LNCAP (cell line): ENCODE results near the gene CALML6.

Experiments used
- TF ChIP-seq, protein P1 (sequence below): fragments of 450-650 bp; IDR thresholded peaks from 2 replicates; pipeline ENCODE4 v1.5.1; 2017; ENCODE audit warnings: mild to moderate bottlenecking

The CALML6 gene

DNA sequence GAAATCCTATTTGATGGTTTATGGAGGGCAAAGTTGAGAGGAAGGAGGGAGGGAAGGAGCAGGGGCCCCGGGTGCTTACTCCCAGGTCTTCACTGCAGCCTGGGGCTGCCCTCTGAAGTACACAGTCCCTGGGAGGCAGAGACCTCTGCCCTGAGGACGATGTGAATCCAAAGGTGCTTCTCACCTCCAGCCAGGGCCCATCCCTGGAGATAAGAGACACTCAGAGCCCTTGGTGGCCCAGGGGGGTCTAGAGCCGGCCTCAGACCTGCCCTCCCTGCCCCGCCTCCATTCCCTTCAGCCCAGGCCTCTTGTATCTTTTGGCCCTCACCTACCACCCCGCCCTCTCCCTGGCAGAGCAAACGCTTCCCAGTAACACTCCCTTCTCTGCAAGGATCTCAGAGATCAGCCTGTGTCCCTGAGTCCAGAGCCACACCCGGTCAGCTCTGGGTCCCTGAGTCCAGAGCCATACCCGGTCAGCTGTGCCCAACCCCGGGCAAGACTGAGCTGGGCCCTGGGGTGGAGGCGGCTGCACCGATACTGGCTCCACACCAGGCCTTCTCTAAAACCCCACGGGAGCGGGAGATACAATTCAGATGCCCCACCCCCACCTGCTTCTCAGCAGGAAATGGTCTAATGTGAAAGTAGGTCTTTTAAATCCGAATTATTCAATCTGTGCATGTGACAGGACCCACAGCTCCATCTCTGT, 20.6 kb upstream of the CALML6 start:
- TF ChIP-seq, protein P1, sequence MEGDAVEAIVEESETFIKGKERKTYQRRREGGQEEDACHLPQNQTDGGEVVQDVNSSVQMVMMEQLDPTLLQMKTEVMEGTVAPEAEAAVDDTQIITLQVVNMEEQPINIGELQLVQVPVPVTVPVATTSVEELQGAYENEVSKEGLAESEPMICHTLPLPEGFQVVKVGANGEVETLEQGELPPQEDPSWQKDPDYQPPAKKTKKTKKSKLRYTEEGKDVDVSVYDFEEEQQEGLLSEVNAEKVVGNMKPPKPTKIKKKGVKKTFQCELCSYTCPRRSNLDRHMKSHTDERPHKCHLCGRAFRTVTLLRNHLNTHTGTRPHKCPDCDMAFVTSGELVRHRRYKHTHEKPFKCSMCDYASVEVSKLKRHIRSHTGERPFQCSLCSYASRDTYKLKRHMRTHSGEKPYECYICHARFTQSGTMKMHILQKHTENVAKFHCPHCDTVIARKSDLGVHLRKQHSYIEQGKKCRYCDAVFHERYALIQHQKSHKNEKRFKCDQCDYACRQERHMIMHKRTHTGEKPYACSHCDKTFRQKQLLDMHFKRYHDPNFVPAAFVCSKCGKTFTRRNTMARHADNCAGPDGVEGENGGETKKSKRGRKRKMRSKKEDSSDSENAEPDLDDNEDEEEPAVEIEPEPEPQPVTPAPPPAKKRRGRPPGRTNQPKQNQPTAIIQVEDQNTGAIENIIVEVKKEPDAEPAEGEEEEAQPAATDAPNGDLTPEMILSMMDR: no peak

DNA sequence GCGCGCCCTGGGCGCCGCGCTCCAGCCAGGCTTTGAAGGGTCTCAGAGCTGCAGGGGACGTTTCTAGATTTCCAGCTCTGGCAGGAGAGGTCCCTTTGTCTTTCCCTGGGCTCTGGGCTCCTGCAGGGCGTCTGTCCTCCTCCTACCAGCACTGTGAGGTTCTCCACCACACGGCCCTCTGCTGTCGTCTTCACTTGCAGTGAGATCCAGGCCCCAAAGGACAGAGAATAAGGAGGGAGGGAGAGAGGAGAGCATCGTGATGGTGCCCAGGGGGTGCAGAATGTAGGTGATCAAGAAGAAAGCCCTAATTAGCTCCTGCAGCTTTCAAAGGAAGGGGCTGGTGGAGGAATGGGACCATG, 20.0 kb upstream of the CALML6 start:
- TF ChIP-seq, protein P1: no peak

DNA sequence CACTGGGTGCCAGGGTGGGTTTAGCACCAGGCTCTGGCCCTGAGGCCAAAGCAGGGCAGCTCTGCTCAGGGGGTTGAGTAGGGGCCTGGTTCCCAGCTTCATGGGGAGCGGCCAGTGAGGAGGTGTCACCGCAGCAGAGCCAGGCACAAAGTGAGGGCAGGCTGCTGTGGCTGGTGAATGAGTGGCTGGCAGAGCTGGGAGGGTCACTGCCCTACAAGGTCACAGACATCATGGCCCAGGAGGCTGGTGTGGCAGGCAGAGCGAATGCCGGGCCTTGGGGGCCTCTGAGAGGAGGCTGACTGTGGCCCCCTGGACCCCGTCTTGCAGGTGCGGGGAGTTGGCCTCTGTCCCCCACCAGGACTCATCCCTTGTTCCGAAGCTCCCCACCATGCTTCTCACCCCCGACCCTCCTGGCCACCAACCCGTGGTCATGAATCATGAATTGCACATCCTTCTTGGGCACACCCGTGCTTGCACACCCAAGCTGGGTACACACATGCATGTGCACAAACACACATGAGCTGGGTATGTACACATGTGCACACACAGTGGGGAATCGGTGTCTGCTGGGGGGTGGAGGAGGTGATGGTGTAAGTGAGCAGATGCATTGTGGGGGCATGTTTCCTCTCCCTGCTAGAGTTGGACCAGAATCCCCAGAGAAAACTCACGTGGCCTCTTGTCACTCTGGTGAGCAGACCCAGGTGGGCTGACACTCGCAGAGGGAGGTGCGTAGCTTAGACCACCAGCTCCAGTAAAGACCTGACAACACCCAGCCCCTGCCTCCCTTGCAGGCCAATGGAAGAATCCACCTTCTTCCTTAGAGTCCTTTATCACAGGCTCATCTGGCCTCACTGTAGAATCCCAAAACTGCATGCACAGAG, 19.4 kb upstream of the CALML6 start:
- TF ChIP-seq, protein P1: no peak

DNA sequence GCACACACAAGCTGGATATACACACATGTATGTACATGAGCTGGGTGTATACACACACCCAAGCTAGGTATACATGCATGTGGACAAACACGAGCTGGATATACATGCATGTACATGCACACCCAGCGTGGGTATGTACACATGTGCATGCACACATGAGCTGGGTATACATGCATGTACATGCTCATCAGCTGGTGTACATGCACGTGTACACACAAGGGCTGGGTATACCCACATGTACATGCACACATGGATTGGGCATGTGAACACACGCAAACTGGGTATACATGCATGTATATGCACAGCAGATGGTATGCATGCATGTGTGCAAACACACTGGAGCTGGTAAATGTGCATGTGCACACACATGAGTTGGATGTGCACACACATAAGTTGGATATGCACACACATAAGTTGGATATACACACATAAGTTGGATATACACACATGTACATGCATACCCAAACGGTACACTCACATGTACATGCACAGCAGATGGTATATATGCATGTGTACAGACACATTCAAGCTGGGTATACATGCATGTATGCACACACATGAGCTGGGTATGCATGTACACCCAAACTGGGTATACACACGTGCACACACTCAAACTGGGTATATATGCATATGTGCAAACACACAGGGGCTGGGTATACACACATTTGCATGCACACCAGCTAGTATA, 16.7 kb upstream of the CALML6 start:
- TF ChIP-seq, protein P1: no peak

DNA sequence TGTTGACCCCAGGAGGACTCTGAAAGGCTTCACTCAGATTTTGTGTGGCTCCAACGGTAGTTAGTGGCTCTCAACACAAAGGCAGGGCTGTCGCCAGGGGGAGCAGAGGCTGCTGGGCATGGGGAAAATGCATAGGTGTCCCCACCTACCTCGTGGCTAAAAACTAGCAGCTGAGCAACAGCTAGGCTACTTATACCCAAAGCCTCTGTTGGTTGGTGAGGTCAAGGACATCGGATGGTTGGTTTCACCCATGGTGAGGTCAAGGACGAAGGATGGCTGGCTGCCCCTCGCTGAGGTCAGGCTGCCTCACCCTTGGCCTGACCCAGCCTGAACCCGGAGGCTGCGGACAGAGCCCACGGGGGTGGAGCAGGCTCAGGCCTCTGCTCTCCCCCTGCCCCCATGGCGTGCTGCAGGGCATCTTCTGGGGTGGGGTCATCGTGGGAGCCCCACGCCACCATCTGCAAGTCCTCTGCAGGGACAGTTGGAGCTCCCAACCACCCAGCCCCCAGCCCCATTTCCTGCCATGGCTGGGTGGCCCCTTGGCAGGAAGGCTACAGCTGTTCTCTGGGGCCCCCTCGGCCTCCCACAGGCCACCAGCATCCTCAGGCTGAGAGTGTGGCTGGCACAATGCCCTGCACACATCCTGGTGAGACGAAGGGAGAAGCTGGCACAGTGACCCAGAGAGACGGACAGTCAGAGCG, 15.6 kb upstream of the CALML6 start:
- TF ChIP-seq, protein P1: no peak

DNA sequence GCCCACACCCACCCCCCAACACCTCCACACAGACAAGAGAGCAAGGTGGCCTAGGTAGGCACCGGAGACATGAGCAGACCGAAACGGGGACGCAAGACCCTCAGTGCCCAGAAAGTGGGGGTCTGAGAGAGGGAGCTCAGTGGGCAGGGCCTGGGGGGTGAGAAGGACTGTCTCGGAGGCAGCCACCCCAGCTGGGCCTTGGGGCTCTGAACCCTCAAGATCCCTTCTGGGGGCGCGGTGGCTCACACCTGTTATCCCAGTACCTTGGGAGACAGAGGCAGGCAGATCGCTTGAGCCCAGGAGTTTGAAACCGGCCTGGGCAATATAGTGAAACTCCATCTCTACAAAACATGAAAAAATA, 15.1 kb upstream of the CALML6 start:
- TF ChIP-seq, protein P1: no peak

DNA sequence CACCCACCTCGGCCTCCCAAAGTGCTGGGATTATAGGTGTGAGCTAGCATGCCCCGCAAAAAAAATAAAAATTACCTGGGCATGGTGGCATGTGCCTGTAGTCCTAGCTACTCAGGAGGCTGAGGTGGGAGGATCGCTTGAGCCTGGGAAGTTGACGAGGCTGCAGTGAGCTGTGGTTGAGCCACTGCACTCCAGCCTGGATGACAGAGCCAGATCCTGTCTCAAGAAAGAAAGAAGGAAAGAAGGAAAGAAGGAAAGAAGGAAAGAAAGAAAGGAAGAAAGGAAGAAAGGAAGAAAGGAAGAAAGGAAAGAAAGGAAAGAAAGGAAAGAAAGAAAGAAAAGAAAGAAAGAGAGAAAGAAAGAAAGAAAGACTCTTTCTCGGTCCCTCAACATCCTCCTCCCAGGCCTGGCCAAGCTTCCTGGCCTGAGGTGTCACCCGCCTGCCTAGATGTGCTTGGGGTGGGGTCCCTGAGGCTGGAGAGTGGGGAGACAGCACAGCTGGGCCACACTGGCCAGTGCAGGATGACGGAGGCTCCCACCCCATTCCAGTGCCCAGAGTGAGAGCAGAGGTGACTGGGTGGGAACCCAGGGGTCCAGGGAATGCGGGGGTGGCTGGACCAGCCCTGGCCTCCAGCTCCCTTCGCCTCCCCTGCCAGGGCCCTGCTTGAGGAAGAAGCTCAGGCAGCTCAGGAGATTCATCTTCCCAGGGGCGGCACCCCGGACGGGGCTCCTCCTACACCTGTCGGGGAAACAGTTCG, 14.0 kb upstream of the CALML6 start:
- TF ChIP-seq, protein P1: no peak
